Body of pancreas (tissue), 4 donors: Measurements from ENCODE around the gene AUTS2.

Source experiments
- CTCF ChIP-seq, 7 experiments: fragments of 450-650 bp in 4 of 7; fragments of 200-600 bp in 3 of 7; sonication (generic) in 3 of 7; IDR thresholded peaks; one replicate each; pipeline ENCODE4 v1.5.1; 2016 to 2019; ENCODE audit warnings: antibody characterized with exemption in 7 of 7
- POLR2A ChIP-seq, 3 donors: fragments of 450-650 bp; IDR thresholded peaks; one replicate each; pipeline ENCODE4 v1.6.1; 2016; ENCODE audit warnings: antibody characterized with exemption in 3 of 3, mild to moderate bottlenecking in 2 of 3

GRCh38 chr7:70631718-70632117, 1033.4 kb downstream of the AUTS2 start:
- TF ChIP-seq POLR2A (IDR thresholded peaks at IDR 0.05) (no peak), CTCF (IDR thresholded peaks at IDR 0.05) (no peak)
